Liver (tissue), 9 donors: ENCODE measurements around the gene CHCHD2. TPM values are rescaled to one million over a fixed set of nuclear protein-coding genes. Genes with fewer than 3 reads are reported as not detected.

ENCODE experiments used
- DNase-seq: peaks from one replicate; pipeline ENCODE4 v3.0.0-alpha.2; 2017; ENCODE audit warnings: low spot score
- H3K27ac ChIP-seq, 2 donors: one replicate each; pipeline ENCODE4 v1.7.0; 2013; ENCODE audit warnings: inconsistent platforms in 2 of 2, low read length in 2 of 2, control low read depth in 1 of 2, low read depth in 1 of 2, mild to moderate bottlenecking in 1 of 2
- H3K27me3 ChIP-seq, 4 donors: one replicate each; pipeline versions ENCODE4 v1.6.1 to v1.7.0; 2013; ENCODE audit warnings: low read length in 3 of 4, inconsistent platforms in 1 of 4, mild to moderate bottlenecking in 1 of 4, moderate library complexity in 1 of 4; ENCODE audit not compliant: control insufficient read depth in 4 of 4, insufficient read depth in 4 of 4
- H3K36me3 ChIP-seq, 4 donors: one replicate each; pipeline versions ENCODE4 v1.6.1 to v1.7.0; 2013; ENCODE audit warnings: low read length in 3 of 4, mild to moderate bottlenecking in 3 of 4, low read depth in 1 of 4, moderate library complexity in 1 of 4; ENCODE audit not compliant: control insufficient read depth in 4 of 4, insufficient read depth in 3 of 4
- H3K4me1 ChIP-seq, 4 donors: one replicate each; pipeline versions ENCODE4 v1.6.1 to v1.7.0; 2013; ENCODE audit warnings: low read length in 3 of 4, mild to moderate bottlenecking in 3 of 4, moderate library complexity in 1 of 4; ENCODE audit not compliant: control insufficient read depth in 4 of 4, insufficient read depth in 4 of 4
- H3K4me3 ChIP-seq, 3 donors: one replicate each; pipeline versions ENCODE4 v1.6.1 to v1.7.0; 2013; ENCODE audit warnings: low read length in 3 of 3, control low read depth in 1 of 3, low read depth in 1 of 3, mild to moderate bottlenecking in 1 of 3
- H3K9ac ChIP-seq, 2 donors: one replicate each; pipeline ENCODE4 v1.7.0; 2013; ENCODE audit warnings: low read length in 2 of 2, mild to moderate bottlenecking in 2 of 2, moderate library complexity in 2 of 2, control low read depth in 1 of 2, low read depth in 1 of 2
- H3K9me3 ChIP-seq, 4 donors: one replicate each; pipeline versions ENCODE4 v1.6.1 to v1.7.0; 2013; ENCODE audit warnings: low read length in 3 of 4; ENCODE audit not compliant: control insufficient read depth in 4 of 4
- ATF3 ChIP-seq: IDR thresholded peaks from 2 replicates; pipeline ENCODE4 v1.6.1; 2016; ENCODE audit warnings: antibody characterized with exemption
- EGR1 ChIP-seq, 2 donors: IDR thresholded peaks; 2 replicates each; pipeline ENCODE4 v1.6.1; 2016 to 2018; ENCODE audit warnings: antibody characterized with exemption in 2 of 2, low read depth in 2 of 2
- FOXA1 ChIP-seq: IDR thresholded peaks from 2 replicates; pipeline ENCODE4 v1.6.1; 2016; ENCODE audit warnings: antibody characterized with exemption
- FOXA2 ChIP-seq: IDR thresholded peaks from 2 replicates; pipeline ENCODE4 v1.6.1; 2016; ENCODE audit warnings: antibody characterized with exemption
- GABPA ChIP-seq, 2 donors: IDR thresholded peaks in 1 of 2; conservative IDR thresholded peaks in 1 of 2; 2 replicates each; pipeline ENCODE4 v1.6.1; 2016; ENCODE audit warnings: antibody characterized with exemption in 2 of 2, mild to moderate bottlenecking in 1 of 2, moderate library complexity in 1 of 2
- HNF4A ChIP-seq, 2 donors: conservative IDR thresholded peaks; 2 replicates each; pipeline ENCODE4 v1.6.1; 2016; ENCODE audit warnings: antibody characterized with exemption in 2 of 2, mild to moderate bottlenecking in 2 of 2
- HNF4G ChIP-seq: IDR thresholded peaks from 2 replicates; pipeline ENCODE4 v1.6.1; 2016; ENCODE audit warnings: antibody characterized with exemption
- JUND ChIP-seq, 2 donors: IDR thresholded peaks; 2 replicates each; pipeline ENCODE4 v1.6.1; 2016; ENCODE audit warnings: antibody characterized with exemption in 2 of 2
- NR2F2 ChIP-seq: IDR thresholded peaks from 2 replicates; pipeline ENCODE4 v1.6.1; 2016; ENCODE audit warnings: antibody characterized with exemption
- RAD21 ChIP-seq, 2 donors: IDR thresholded peaks; 2 replicates each; pipeline ENCODE4 v1.6.1; 2016; ENCODE audit warnings: antibody characterized with exemption in 2 of 2, mild to moderate bottlenecking in 2 of 2
- REST ChIP-seq: IDR thresholded peaks from 2 replicates; pipeline ENCODE4 v1.6.1; 2016; ENCODE audit warnings: antibody characterized with exemption, mild to moderate bottlenecking
- RXRA ChIP-seq, 2 donors: IDR thresholded peaks; 2 replicates each; pipeline ENCODE4 v1.6.1; 2017 to 2018; ENCODE audit warnings: antibody characterized with exemption in 2 of 2, mild to moderate bottlenecking in 1 of 2
- SP1 ChIP-seq: IDR thresholded peaks from 2 replicates; pipeline ENCODE4 v1.6.1; 2018; ENCODE audit warnings: antibody characterized with exemption, mild to moderate bottlenecking
- TAF1 ChIP-seq: conservative IDR thresholded peaks from 2 replicates; pipeline ENCODE4 v1.6.1; 2016; ENCODE audit warnings: antibody characterized with exemption, mild to moderate bottlenecking
- YY1 ChIP-seq: IDR thresholded peaks from 2 replicates; pipeline ENCODE4 v1.6.1; 2016; ENCODE audit warnings: antibody characterized with exemption, mild to moderate bottlenecking
- ZBTB33 ChIP-seq: IDR thresholded peaks from 2 replicates; pipeline ENCODE4 v1.6.1; 2016; ENCODE audit warnings: antibody characterized with exemption
- WGBS: extraction: QIAGEN DNeasy Blood & Tissue Kit; methylation state at CpG from one replicate; pipeline ENCODE4 v1.1.7; 2013; 5-methylcytosine and 5-hydroxymethylcytosine counted together
- polyA plus RNA-seq, 2 donors: library from polyadenylated mRNA; stranded (reverse) in 1 of 2; unstranded in 1 of 2; fragments of 200-250 nt in 1 of 2; fragments of >200 nt in 1 of 2; fragmentation: Nextera tagmentation in 1 of 2; extraction: Ambion mirVana in 1 of 2; gene quantifications; one replicate each; pipeline versions ENCODE4 v1.2.1 to v1.2.3, GENCODE V29; 2013 to 2015
- total RNA-seq, 2 donors: library from RNA; depleted of rRNA; stranded (reverse); fragments of >200 nt; gene quantifications; one replicate each; pipeline ENCODE4 v1.2.3, GENCODE V29; 2014
- TF ChIP-seq, protein P1 (sequence below): fragments of 150-350 bp; IDR thresholded peaks from 2 replicates; pipeline ENCODE4 v1.5.1; 2017; ENCODE audit warnings: improper control_type of control experiment, low read depth, low read length; ENCODE audit not compliant: missing input control
- TF ChIP-seq, protein P2 (sequence below): IDR thresholded peaks from 2 replicates; pipeline ENCODE4 v1.6.1; 2016; ENCODE audit warnings: antibody characterized with exemption
- donor health status: healthy.
- donor health status: healthy.
- donor health status: healthy.
- donor health status: healthy.
- donor health status: healthy.

CHCHD2 gene, protein sequence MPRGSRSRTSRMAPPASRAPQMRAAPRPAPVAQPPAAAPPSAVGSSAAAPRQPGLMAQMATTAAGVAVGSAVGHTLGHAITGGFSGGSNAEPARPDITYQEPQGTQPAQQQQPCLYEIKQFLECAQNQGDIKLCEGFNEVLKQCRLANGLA
- total RNA-seq (100 to 1,000 TPM; 169 to 182 TPM), polyA plus RNA-seq (100 to 1,000 TPM; 322 to 356 TPM)

DNA sequence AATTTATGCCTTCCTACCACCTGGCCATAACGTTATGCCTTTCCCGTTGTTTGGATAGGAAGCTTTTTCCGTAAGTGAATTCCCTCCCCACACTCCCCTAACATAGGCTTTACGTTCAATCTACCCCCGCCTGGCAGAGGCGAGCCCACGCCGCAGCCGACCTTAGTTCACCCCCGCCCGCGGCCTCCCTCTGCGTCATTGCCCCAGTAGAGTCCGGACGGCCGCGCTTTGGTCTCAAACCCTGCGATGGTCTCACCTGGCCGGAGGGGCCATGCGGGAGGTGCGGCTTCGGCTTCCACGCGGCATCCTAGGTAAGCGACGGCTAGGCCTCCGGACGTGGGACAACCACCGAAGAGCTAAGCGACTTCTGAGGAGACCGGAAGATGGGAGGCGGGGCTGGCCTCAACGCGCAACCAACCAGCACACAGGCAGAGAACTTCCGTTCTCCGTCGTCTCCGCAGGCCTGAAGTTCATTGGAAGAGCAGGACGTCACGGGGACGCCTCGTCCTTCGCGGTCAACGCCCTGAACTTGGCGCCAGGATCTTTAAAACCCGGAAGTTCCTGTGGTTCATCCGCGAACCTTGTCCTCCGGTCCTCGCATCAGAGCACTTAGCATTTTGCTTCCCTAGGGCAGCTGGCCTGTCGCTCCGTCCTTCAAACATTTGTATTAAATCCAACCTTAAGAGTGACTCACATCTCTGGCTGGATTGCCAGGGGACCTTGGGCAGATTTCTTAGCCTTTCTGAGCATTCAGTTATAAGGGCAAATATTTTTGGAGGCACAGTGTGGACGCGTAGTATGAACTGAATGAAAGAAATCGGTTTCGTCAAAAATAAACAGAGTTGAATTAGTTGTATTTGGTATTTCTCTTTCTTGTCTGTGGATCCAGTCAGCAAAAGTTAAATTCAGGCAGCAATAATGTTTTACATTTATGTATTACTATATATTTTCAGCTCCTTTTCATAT lies at the start of gene CHCHD2:
TSS of gene CHCHD2 (minus strand) at position 369 of the 966 bp plus-strand sequence. CDS start at position 306, 63 bp downstream.
- peaks cover 4 to 24% (median 20%) of the 10 kb centered on the region in 4 donors for H3K36me3 ChIP-seq
- H3K4me1 ChIP-seq, result peaks cover 1 to 7% (median 5%) of the 10 kb centered on the region in 4 donors
- H3K9me3 ChIP-seq, result no peaks in the 10 kb centered on the region
- 3% methylated on average over 57 of the region's 57 CpGs for WGBS
- no peaks in the 10 kb centered on the region for H3K27me3 ChIP-seq
- peak within 1 kb of the TSS; percentile 93 to 99 for H3K27ac ChIP-seq
- peak; percentile 91 for TF ChIP-seq TAF1
- TF ChIP-seq HNF4A (conservative IDR thresholded peaks at IDR 0.05), result peak; percentile 64 to 79
- TF ChIP-seq, protein P1, sequence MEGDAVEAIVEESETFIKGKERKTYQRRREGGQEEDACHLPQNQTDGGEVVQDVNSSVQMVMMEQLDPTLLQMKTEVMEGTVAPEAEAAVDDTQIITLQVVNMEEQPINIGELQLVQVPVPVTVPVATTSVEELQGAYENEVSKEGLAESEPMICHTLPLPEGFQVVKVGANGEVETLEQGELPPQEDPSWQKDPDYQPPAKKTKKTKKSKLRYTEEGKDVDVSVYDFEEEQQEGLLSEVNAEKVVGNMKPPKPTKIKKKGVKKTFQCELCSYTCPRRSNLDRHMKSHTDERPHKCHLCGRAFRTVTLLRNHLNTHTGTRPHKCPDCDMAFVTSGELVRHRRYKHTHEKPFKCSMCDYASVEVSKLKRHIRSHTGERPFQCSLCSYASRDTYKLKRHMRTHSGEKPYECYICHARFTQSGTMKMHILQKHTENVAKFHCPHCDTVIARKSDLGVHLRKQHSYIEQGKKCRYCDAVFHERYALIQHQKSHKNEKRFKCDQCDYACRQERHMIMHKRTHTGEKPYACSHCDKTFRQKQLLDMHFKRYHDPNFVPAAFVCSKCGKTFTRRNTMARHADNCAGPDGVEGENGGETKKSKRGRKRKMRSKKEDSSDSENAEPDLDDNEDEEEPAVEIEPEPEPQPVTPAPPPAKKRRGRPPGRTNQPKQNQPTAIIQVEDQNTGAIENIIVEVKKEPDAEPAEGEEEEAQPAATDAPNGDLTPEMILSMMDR, result no peak
- peak; percentile 41 for TF ChIP-seq HNF4G
- no peak for TF ChIP-seq JUND (IDR thresholded peaks at IDR 0.05)
- TF ChIP-seq ZBTB33, result no peak
- TF ChIP-seq RAD21 (IDR thresholded peaks at IDR 0.05), result no peak
- TF ChIP-seq REST, result peak; percentile 24
- TF ChIP-seq EGR1 (IDR thresholded peaks at IDR 0.05; ENCODE audit: low read depth in 2 of 2), result peak in 1 of 2 donors; percentile 5
- no peak for TF ChIP-seq FOXA1
- peak; percentile 83 for TF ChIP-seq SP1
- no peak for TF ChIP-seq ATF3
- TF ChIP-seq NR2F2, result peak; percentile 46
- TF ChIP-seq RXRA (IDR thresholded peaks at IDR 0.05), result peak; percentile 77 to 88
- peak; percentile 90 to 96 for TF ChIP-seq GABPA (IDR thresholded peaks at IDR 0.05 in 1 of 2, conservative IDR thresholded peaks at IDR 0.05 in 1 of 2)
- TF ChIP-seq, protein P2, sequence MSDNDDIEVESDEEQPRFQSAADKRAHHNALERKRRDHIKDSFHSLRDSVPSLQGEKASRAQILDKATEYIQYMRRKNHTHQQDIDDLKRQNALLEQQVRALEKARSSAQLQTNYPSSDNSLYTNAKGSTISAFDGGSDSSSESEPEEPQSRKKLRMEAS, result peak; percentile 25
- TF ChIP-seq FOXA2, result no peak
- TF ChIP-seq YY1, result peak; percentile 55
- H3K9ac ChIP-seq, result peak within 1 kb of the TSS; percentile 90 to 100
- peak; percentile 93 for DNase-seq
- peak within 1 kb of the TSS; percentile 82 to 98 (median 86) for H3K4me3 ChIP-seq
